Cardiac fibroblast (primary cell): Measurements from ENCODE around the gene PYY.
A peak's percentile ranks its signal among the peaks of the same experiment; 100 is the strongest.
"Not testable (repeated sequence)": the region's sequence is repeated elsewhere in the genome, so short reads cannot be mapped to it uniquely, and the experiment has no call there.

Experiments used
- DNase-seq, 2 donors: peaks; one replicate each; pipeline versions ENCODE4 v3.0.0 to v3.0.0-alpha.2; 2010; ENCODE audit warnings: low read depth in 2 of 2
- H3K4me3 ChIP-seq, 2 donors: replicated peaks in 1 of 2; 1 replicate in 1 of 2; 2 replicates in 1 of 2; pipeline ENCODE4 v1.5.1; 2011; ENCODE audit warnings: low read depth in 2 of 2, low read length in 2 of 2, mild to moderate bottlenecking in 2 of 2, moderate library complexity in 1 of 2
- CTCF ChIP-seq: IDR thresholded peaks from one replicate; pipeline ENCODE4 v1.5.1; 2011; ENCODE audit warnings: low read depth, mild to moderate bottlenecking, low read length, inconsistent platforms

The PYY gene

GRCh38 chr17:43998552-43998951 lies 44.8 kb upstream of the PYY start:
- TF ChIP-seq CTCF, result no peak
- DNase-seq, result peak; percentile 52 to 76

GRCh38 chr17:43997180-43997579 lies 43.4 kb upstream of the PYY start:
- DNase-seq, H3K4me3 ChIP-seq: not testable (repeated sequence)

More at GRCh38 chr17:43998552-43998951, 44.8 kb upstream of the PYY start:
- no peak overlapping the region for H3K4me3 ChIP-seq

GRCh38 chr17:43995150-43995471 lies 41.4 kb upstream of the PYY start:
- DNase-seq, result no peak
- no peak for TF ChIP-seq CTCF

GRCh38 chr17:43994272-43995149 lies 40.8 kb upstream of the PYY start:
- TF ChIP-seq CTCF, result peak; percentile 88
- DNase-seq, result peak; percentile 64 to 69
- H3K4me3 ChIP-seq, result peak overlapping the region; percentile 42 to 44

More at GRCh38 chr17:43995150-43995471, 41.4 kb upstream of the PYY start:
- H3K4me3 ChIP-seq, result peak overlapping the region in 1 of 2 donors; percentile 44

GRCh38 chr17:43992641-43993040 lies 38.9 kb upstream of the PYY start:
- no peak overlapping the region for H3K4me3 ChIP-seq
- no peak for DNase-seq
- no peak for TF ChIP-seq CTCF

GRCh38 chr17:43988301-43988700 lies 34.6 kb upstream of the PYY start:
- TF ChIP-seq CTCF, result no peak
- no peak for DNase-seq
- no peak overlapping the region for H3K4me3 ChIP-seq

GRCh38 chr17:43987131-43988021 lies 33.6 kb upstream of the PYY start:
- H3K4me3 ChIP-seq, result no peak overlapping the region
- DNase-seq, result no peak
- no peak for TF ChIP-seq CTCF
